GM12878 (cell line): ENCODE data around the gene NEAT1. TPM values are rescaled to one million over a fixed set of nuclear protein-coding genes. Genes with fewer than 3 reads are reported as not detected.

Source experiments
- ATAC-seq: fragments of 200-7000 bp; cut with Tn5 transposase; 3 replicates; pipeline ENCODE4 v1.9.1; 2020; ENCODE audit warnings: mild to moderate bottlenecking, moderate library complexity
- BruUV-seq: library from RNA; stranded (reverse); fragments of 400-500 nt; replicated peaks from 2 replicates; lab custom pipeline; 2021; lab: Mats Ljungman, UMichigan
- CTCF ChIA-PET: fragments of 300-600 bp; sonication (Branson Sonifier 250); formaldehyde crosslinking; extraction: SDS; loops from one replicate; lab custom pipeline; 2021; ENCODE audit warnings: inconsistent platforms; lab: Yijun Ruan, JAX
- POLR2A ChIA-PET: fragments of 350-600 bp; formaldehyde crosslinking; extraction: SDS; loops from one replicate; lab custom pipeline; 2021; ENCODE audit warnings: inconsistent platforms; lab: Charles Lee
- RAD21 ChIA-PET: fragments of 300-600 bp; sonication (Branson Sonifier 250); formaldehyde crosslinking; loops from one replicate; lab custom pipeline; 2023; ENCODE audit warnings: antibody characterized with exemption; ENCODE audit not compliant: unreplicated experiment; lab: Charles Lee
- SMC1A ChIA-PET: fragments of 300-600 bp; sonication (Branson Sonifier 250); formaldehyde crosslinking; loops from one replicate; lab custom pipeline; 2023; ENCODE audit not compliant: unreplicated experiment, uncharacterized antibody; lab: Charles Lee
- DNase-seq: peaks from one replicate; pipeline ENCODE4 v3.0.0-alpha.2; 2011; ENCODE audit warnings: low read depth, low spot score
- FAIRE-seq: peaks from 3 replicates; lab custom pipeline; 2011; peaks lifted over from hg19 to GRCh38; lab: Jason Lieb, UNC
- H2AFZ ChIP-seq: 2 replicates; pipeline ENCODE4 v1.6.0; 2011; ENCODE audit warnings: low read depth, low read length, control low read depth; ENCODE audit not compliant: control insufficient read depth
- H3K27ac ChIP-seq: 2 replicates; pipeline ENCODE4 v1.5.1; 2011; ENCODE audit warnings: control low read depth; ENCODE audit not compliant: control insufficient read depth, insufficient read depth
- H3K27me3 ChIP-seq, 2 experiments: replicated peaks in 1 of 2; 2 replicates each; pipeline versions ENCODE4 v1.6.0 to v1.6.1; 2011; ENCODE audit warnings: low read length in 1 of 2; ENCODE audit not compliant: control insufficient read depth in 2 of 2, insufficient read depth in 2 of 2
- H3K36me3 ChIP-seq, 2 experiments: 2 replicates each; pipeline ENCODE4 v1.5.1; 2011; ENCODE audit warnings: low read length in 1 of 2; ENCODE audit not compliant: control insufficient read depth in 2 of 2, insufficient read depth in 2 of 2
- H3K4me1 ChIP-seq: 2 replicates; pipeline ENCODE4 v1.6.1; 2011; ENCODE audit warnings: mild to moderate bottlenecking, low read length, moderate library complexity, mixed read lengths; ENCODE audit not compliant: control insufficient read depth, insufficient read depth
- H3K4me2 ChIP-seq: 2 replicates; pipeline ENCODE4 v1.6.0; 2011; ENCODE audit warnings: control low read depth; ENCODE audit not compliant: control insufficient read depth, insufficient read depth
- H3K4me3 ChIP-seq: fragments of 200-600 bp; sonication (generic); 2 replicates; pipeline ENCODE4 v1.5.1; 2016
- H3K79me2 ChIP-seq: 2 replicates; pipeline ENCODE4 v1.6.0; 2011; ENCODE audit warnings: low read length; ENCODE audit not compliant: control insufficient read depth, insufficient read depth
- H3K9ac ChIP-seq: 2 replicates; pipeline ENCODE4 v1.8.0; 2011; ENCODE audit warnings: low read length, control low read depth, mixed read lengths; ENCODE audit not compliant: control insufficient read depth, insufficient read depth
- H3K9me3 ChIP-seq: replicated peaks from 3 replicates; pipeline ENCODE4 v1.5.1; 2011; ENCODE audit warnings: mild to moderate bottlenecking, low read length; ENCODE audit not compliant: control insufficient read depth, insufficient read depth
- H4K20me1 ChIP-seq: 2 replicates; pipeline ENCODE4 v1.6.0; 2011; ENCODE audit not compliant: control insufficient read depth, insufficient read depth
- CHD1 ChIP-seq: IDR thresholded peaks from 2 replicates; pipeline ENCODE4 v1.6.1; 2012; ENCODE audit warnings: low read depth, low read length, improper control_type of control experiment
- E2F4 ChIP-seq: IDR thresholded peaks from 2 replicates; pipeline ENCODE4 v1.6.1; 2012; ENCODE audit warnings: low read depth, low read length, improper control_type of control experiment
- FOS ChIP-seq: IDR thresholded peaks from 3 replicates; pipeline ENCODE4 v1.6.1; 2011; ENCODE audit warnings: borderline replicate concordance; ENCODE audit not compliant: insufficient read length; ENCODE audit errors: extremely low read depth
- PKNOX1 ChIP-seq: fragments of 450-650 bp; IDR thresholded peaks from 2 replicates; pipeline ENCODE4 v1.6.1; 2016; ENCODE audit warnings: mild to moderate bottlenecking
- SMAD1 ChIP-seq: fragments of 450-650 bp; IDR thresholded peaks from 2 replicates; pipeline ENCODE4 v1.6.1; 2018; ENCODE audit warnings: mild to moderate bottlenecking, low read depth; ENCODE audit not compliant: partially characterized antibody
- WGBS: methylation state at CpG from one replicate; pipeline ENCODE4 v1.1.6; 2016; ENCODE audit warnings: low lambda C conversion rate; ENCODE audit not compliant: insufficient replicate concordance, insufficient coverage; ENCODE audit errors: missing lambda C conversion rate; 5-methylcytosine and 5-hydroxymethylcytosine counted together
- in situ Hi-C: fragments of 300-500 bp; cut with MboI; formaldehyde crosslinking; loops from 9 replicates; pipeline ENCODE4 v1.14.3; 2018; ENCODE audit warnings: mixed read lengths
- intact Hi-C: fragments of 100-400 bp; cut with micrococcal nuclease; formaldehyde crosslinking; loops from one replicate; pipeline ENCODE4 v1.14.2; 2022; ENCODE audit not compliant: unreplicated experiment
- polyA plus RNA-seq, 11 experiments: library from polyadenylated mRNA; depleted of rRNA in 4 of 11; unstranded in 6 of 11; stranded (reverse) in 5 of 11; fragments of >200 nt; fragmentation: Nextera tagmentation in 4 of 11; fragmentation: Illumina TruSeq in 1 of 11; extraction: Ambion mirVana in 4 of 11; extraction: Trizol in 1 of 11; gene quantifications; 1 replicate in 1 of 11; 2 replicates in 10 of 11; pipeline versions ENCODE4 v1.2.1 to v1.2.3, GENCODE V29; 2011 to 2016; ENCODE audit warnings: inconsistent platforms in 2 of 11, missing spikeins in 2 of 11, low read depth in 1 of 11
- total RNA-seq, 4 experiments: library from RNA; depleted of rRNA in 3 of 4; stranded (reverse); fragments of >200 nt in 3 of 4; fragmentation: Illumina TruSeq in 1 of 4; extraction: Trizol in 1 of 4; gene quantifications; 2 replicates each; pipeline versions ENCODE4 v1.2.1 to v1.2.3, GENCODE V29; 2013 to 2021

Gene NEAT1
- total and polyA plus RNA-seq, 10 of the 15 experiments (the other 5 are each of a cell fraction or from before 2014, with no cell fraction given) = 13.6 to 328 (median 69.4) TPM

- FAIRE-seq (no peak), ATAC-seq (no peak), DNase-seq (no peak)
- Histone ChIP-seq H3K4me1 (peaks cover 51% of the 10 kb centered on the region), H3K27me3 (no peaks in the 10 kb centered on the region), H3K4me2 (peak overlapping the region; percentile 100), H3K4me3 (peak overlapping the region; percentile 79), H3K9me3 (no peaks in the 10 kb centered on the region), H3K79me2 (peaks cover 83% of the 10 kb centered on the region), H3K36me3 (no peaks in the 10 kb centered on the region), H3K9ac (peak overlapping the region; percentile 99), H2AFZ (no peak overlapping the region), H4K20me1 (peaks cover 11% of the 10 kb centered on the region), H3K27ac (peak overlapping the region; percentile 100)
- no TSS peak for BruUV-seq
- POLR2A ChIA-PET = interaction anchor here (0.6 to 13.6 kb wide), 27 partner anchors 11 to 219 kb away, joined by 3 to 323 read pairs (median 4); partner anchors contain the start of genes MALAT1 and SIPA1
- SMC1A ChIA-PET = interaction anchor here (1.1 to 12.7 kb wide), 14 partner anchors 10 to 152 kb away, joined by 3 to 232 read pairs (median 8); partner anchors contain the start of genes FAM89B and MALAT1
- intact Hi-C loops = loop anchor here (2.0 to 5.0 kb wide), 3 partner anchors 21 to 153 kb away; partner anchors contain the start of genes FAM89B and ZNRD2
- TF ChIP-seq SMAD1 (peak; percentile 50), CHD1 (0 out of 2 replicates have a peak, but pooled peaks have one; percentile 17), FOS (no peak), E2F4 (no peak), PKNOX1 (no peak)
- WGBS = 3% methylated on average over 7 of the region's 7 CpGs
- RAD21 ChIA-PET = interaction anchor here (0.6 to 15.3 kb wide), 14 partner anchors 11 to 153 kb away, joined by 3 to 282 read pairs (median 6); partner anchors contain the start of genes FAM89B, MALAT1 and SCYL1
- CTCF ChIA-PET = interaction anchor here (0.9 to 15.3 kb wide), 12 partner anchors 10 to 571 kb away, joined by 3 to 362 read pairs (median 4); partner anchors contain the start of gene MALAT1
- in situ Hi-C loops = loop anchor here (5.0 kb wide), 1 partner anchor 88 kb away; no protein-coding TSS in a partner anchor
Measured at GRCh38 chr11:65419460-65419771, 3.2 kb upstream of the NEAT1 start.
